Astrocyte of the cerebellum (primary cell): Measurements from ENCODE around the gene PEX5L.

ENCODE experiments used
- DNase-seq: peaks from one replicate; pipeline ENCODE4 v3.0.0-alpha.2; 2011; ENCODE audit warnings: low read depth
- H3K4me3 ChIP-seq: 2 replicates; pipeline ENCODE4 v1.5.1; 2011; ENCODE audit warnings: mild to moderate bottlenecking, low read depth, low read length, moderate library complexity
- in situ Hi-C: cut with HindIII; loops from 2 replicates; pipeline ENCODE4 v1.10.0; 2017; ENCODE audit warnings: low sequenced_read_pairs
- TF ChIP-seq, protein P1 (sequence below): IDR thresholded peaks from 2 replicates; pipeline ENCODE4 v1.5.1; 2012; ENCODE audit warnings: low read length, low read depth, moderate library complexity, mild to moderate bottlenecking; ENCODE audit errors: missing control alignments

The PEX5L gene

DNA sequence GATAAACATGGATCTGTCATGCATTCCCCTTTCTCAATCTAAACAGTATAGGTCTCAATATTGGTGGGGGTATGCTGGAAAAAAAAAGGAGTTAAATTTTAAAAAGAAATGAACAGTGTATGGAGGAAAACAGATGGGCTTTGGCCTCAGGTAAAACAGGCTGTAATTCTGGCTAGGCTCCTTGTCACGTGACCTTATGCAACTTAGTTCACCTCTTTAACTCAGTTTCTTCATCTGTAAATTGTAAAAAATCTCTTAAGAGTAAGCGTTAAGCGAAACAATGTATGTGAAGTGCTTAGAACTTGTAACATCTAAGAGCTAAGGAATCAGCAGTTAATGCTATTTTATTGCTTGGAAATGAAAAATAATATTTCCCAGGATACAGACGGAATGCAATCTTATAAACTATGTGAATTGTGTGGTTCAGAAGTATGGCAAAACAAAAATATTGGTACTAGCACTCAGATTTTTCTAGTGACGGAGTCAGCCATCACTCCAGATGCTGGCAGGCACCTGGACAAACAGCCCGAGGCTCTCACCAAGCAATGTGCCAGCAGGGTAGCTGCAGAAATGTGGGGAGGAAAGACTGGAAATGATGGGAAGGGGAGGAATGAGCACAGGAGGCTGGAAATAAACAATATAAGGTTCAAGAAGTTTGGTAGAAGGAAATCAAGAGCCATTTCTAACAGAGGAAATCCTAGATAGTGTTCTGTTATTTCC, 211.1 kb downstream of the PEX5L start:
- in situ Hi-C loops: no loop called here
- H3K4me3 ChIP-seq: no peak overlapping the region
- TF ChIP-seq, protein P1, sequence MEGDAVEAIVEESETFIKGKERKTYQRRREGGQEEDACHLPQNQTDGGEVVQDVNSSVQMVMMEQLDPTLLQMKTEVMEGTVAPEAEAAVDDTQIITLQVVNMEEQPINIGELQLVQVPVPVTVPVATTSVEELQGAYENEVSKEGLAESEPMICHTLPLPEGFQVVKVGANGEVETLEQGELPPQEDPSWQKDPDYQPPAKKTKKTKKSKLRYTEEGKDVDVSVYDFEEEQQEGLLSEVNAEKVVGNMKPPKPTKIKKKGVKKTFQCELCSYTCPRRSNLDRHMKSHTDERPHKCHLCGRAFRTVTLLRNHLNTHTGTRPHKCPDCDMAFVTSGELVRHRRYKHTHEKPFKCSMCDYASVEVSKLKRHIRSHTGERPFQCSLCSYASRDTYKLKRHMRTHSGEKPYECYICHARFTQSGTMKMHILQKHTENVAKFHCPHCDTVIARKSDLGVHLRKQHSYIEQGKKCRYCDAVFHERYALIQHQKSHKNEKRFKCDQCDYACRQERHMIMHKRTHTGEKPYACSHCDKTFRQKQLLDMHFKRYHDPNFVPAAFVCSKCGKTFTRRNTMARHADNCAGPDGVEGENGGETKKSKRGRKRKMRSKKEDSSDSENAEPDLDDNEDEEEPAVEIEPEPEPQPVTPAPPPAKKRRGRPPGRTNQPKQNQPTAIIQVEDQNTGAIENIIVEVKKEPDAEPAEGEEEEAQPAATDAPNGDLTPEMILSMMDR: no peak
- DNase-seq: no peak

DNA sequence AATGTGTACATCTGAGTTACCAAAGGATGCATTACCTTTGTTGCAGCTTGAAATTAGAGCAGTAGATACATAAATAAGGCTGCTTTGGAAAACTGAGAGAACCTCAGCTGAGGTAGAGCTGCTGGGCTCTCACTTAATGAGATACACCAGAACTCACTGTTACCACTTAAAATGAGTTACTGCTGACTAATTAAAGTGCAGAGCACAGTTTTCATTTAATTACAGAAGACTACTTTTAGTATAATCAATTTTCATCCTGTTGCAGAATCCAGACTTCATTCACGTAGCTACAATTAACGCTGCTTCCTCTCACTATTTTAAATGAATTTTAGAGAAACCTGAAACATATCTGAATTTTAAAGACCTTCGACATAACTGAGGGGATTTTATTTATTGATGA, 214.4 kb downstream of the PEX5L start:
- no peak overlapping the region for H3K4me3 ChIP-seq
- DNase-seq: no peak
- in situ Hi-C loops: no loop called here
- TF ChIP-seq, protein P1: no peak

DNA sequence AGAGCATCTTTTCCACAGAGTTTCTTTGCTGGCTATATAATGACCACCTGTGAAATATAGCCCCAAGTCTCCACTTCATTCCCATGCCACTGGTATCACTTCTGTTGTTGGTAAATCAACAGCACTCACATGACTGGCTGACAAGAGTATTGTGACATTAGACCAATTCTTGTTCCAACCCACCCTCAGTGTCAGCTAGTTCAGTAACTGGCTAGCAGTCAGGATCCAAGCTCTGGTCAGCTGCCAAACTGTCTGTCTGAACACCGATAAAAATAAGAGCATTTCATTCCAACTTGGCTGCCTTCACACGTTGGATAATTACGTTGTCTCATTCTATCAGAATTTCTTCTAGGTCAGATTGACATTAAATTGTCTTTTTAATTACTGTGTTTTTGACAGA, 217.4 kb downstream of the PEX5L start:
- TF ChIP-seq, protein P1: no peak
- DNase-seq: no peak
- in situ Hi-C loops: no loop called here
- H3K4me3 ChIP-seq: no peak overlapping the region

DNA sequence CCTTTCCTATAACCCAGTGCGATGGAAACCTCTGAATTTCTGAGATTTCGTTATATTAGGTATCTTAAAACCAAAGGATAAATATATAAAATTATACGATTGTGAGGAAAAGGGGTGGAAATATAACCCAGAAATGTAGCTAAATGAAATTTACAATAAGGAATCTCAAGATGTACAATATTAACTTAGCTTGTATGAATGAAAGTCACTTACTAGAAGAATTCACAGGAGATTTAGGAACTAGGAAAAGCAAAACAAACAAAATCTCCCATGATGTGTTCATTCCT, 224.7 kb downstream of the PEX5L start:
- no peak overlapping the region for H3K4me3 ChIP-seq
- TF ChIP-seq, protein P1: no peak
- in situ Hi-C loops: no loop called here
- no peak for DNase-seq

DNA sequence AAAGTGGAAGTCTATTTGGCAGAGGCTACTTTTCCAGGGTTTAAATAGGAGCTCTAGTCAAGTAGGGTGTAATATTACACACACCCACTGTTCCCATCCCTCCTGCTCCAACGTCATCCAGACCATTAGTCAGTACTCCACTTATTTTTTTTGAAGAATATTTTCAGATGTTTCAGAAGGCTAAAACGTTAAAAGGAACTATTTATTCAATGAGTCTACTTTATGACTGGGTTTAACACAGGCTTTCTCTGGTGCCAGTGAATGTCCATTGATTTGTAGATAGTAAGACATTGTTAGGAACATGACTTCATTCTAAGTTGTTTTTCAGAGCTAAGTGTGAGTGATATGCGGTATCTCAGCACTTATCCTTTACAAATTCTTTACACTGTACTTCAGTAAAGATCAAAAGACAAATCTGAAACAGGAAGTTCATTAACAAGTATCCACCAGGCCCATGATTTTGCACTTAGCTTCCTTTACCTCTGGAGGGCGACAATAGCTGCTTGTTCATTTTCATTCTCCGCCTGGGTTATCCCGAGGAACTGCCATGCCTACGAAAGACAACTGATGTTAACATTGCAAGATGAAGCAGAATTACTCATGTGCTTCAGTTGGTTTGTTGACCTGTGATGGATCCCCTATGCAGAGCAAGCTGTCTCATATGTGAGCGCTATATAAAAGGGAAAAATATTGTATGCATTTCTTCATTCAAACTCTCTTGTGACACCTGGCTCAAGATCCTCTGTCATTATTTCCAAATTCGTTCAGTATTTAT, 225.2 kb downstream of the PEX5L start:
- TF ChIP-seq, protein P1: peak; percentile 71
- DNase-seq: peak; percentile 62
- H3K4me3 ChIP-seq: no peak overlapping the region
- in situ Hi-C loops: no loop called here

DNA sequence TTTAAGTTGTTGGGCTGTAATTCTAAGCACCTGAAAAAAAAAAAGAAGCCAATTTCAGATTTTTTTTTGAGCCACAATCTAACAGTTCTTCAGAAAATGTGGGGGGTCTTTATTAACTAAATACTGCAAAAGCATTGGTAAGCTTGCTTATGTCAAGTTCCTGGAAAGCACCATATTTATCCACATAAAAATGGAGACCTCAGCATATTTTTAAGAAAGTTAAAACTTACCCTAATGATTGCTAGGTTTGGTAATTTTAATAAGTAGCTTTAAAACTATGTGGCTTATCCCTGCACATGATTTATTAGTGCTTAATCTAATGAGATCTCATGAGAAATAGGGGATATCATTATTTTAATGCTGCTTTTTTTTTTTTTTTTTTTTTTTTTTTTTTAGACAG, 227.1 kb downstream of the PEX5L start:
- in situ Hi-C loops: no loop called here
- no peak for DNase-seq
- no peak overlapping the region for H3K4me3 ChIP-seq
- TF ChIP-seq, protein P1: no peak
